ENCODE results near the gene WWOX. TPM values are rescaled to one million over a fixed set of nuclear protein-coding genes. Genes with fewer than 3 reads are reported as not detected.
A peak's percentile ranks its signal among the peaks of the same experiment; 100 is the strongest.

Gene WWOX
- total RNA-seq, 5 donors from 2014 or later (not counting 1 experiment from before 2014, with no cell fraction given): 21.2 to 26.0 (median 22.6) TPM

DNA sequence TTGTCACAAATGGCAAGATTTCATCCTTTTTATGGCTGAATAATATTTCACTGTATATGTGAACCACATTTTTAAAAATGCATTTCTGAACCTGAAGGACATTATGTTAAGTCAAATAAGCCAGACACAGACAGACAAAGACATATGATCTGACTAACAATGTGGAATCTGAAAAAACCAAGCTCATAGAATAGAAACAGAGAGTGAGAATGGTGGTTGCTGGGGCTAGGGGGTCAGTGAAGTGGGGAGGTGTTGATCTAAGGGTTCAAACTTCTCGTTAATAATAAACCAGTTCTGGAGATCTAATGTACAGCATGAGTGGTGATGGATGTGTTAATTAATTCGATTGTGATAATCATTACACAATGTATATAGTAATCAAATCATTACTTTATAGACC lies 475.1 kb downstream of the WWOX start:
- no peak overlapping the region for H3K4me3 Mint-ChIP-seq

DNA sequence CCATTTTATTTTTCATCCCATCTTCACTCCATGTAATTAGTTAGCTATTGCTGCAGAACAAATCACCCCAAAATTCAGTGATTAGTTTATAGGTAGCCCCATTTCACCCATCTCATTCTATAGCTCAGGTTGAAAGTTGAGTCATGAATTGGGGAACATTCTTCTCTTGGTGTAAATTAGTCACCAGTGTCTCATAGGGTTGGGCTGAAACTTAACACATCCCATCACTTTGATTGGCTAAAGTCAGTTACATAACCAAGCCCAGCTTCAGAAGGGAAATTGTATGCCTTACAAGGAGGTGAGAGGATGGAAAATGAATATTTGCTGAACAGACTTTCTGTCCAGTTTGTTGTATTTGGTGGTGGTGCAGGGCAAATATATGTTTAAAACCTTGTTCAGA lies 477.5 kb downstream of the WWOX start:
- Histone ChIP-seq H3K27me3 (replicated peaks in 1 of 2; ENCODE audit: control insufficient read depth in 2 of 2, extremely low read depth in 1 of 2, insufficient read depth in 2 of 2, low read length in 1 of 2) (no peaks in the 10 kb centered on the region), H3K4me3 (ENCODE audit: control insufficient read depth in 1 of 2, extremely low read depth in 1 of 2, low read length in 1 of 2) (no peak overlapping the region), H3K4me1 (ENCODE audit: control insufficient read depth in 1 of 2, extremely low read depth in 1 of 2, insufficient read depth in 2 of 2, low read length in 2 of 2) (no peaks in the 10 kb centered on the region), H3K36me3 (ENCODE audit: control insufficient read depth in 2 of 2, extremely low read depth in 1 of 2, insufficient read depth in 1 of 2, low read length in 1 of 2) (no peaks in the 10 kb centered on the region), H3K27ac (ENCODE audit: low read length) (no peak overlapping the region), H3K9me3 (no peaks in the 10 kb centered on the region)
- H3K9me3 Mint-ChIP-seq: peaks cover 0 to 6% (median 0%) of the 10 kb centered on the region in 3 donors
- CTCF ChIA-PET: no interaction called here
- no peak for DNase-seq
- no peak overlapping the region for H3K27ac Mint-ChIP-seq
- no peaks in the 10 kb centered on the region for H3K36me3 Mint-ChIP-seq
- ATAC-seq (replicated peaks in 1 of 4): no peak
- POLR2A ChIA-PET: no interaction called here
- H3K27me3 Mint-ChIP-seq: no peaks in the 10 kb centered on the region
- peaks cover 0 to 4% (median 0%) of the 10 kb centered on the region in 3 donors for H3K4me1 Mint-ChIP-seq
- H3K4me3 Mint-ChIP-seq: no peak overlapping the region

More for the DNA sequence above, 475.1 kb downstream of the WWOX start:
- DNase-seq: no peak
- H3K27me3 Mint-ChIP-seq: no peaks in the 10 kb centered on the region
- peaks cover 0 to 6% (median 0%) of the 10 kb centered on the region in 3 donors for H3K4me1 Mint-ChIP-seq
- Histone ChIP-seq H3K27me3 (replicated peaks in 1 of 2; ENCODE audit: control insufficient read depth in 2 of 2, extremely low read depth in 1 of 2, insufficient read depth in 2 of 2, low read length in 1 of 2) (no peaks in the 10 kb centered on the region), H3K4me3 (ENCODE audit: control insufficient read depth in 1 of 2, extremely low read depth in 1 of 2, low read length in 1 of 2) (no peak overlapping the region), H3K9me3 (no peaks in the 10 kb centered on the region), H3K4me1 (ENCODE audit: control insufficient read depth in 1 of 2, extremely low read depth in 1 of 2, insufficient read depth in 2 of 2, low read length in 2 of 2) (no peaks in the 10 kb centered on the region), H3K27ac (ENCODE audit: low read length) (no peak overlapping the region), H3K36me3 (ENCODE audit: control insufficient read depth in 2 of 2, extremely low read depth in 1 of 2, insufficient read depth in 1 of 2, low read length in 1 of 2) (no peaks in the 10 kb centered on the region)
- CTCF ChIA-PET: no interaction called here
- no peak overlapping the region for H3K27ac Mint-ChIP-seq
- no peaks in the 10 kb centered on the region for H3K36me3 Mint-ChIP-seq
- no CpG with 5 or more reads among the region's 2 CpGs for WGBS (ENCODE audit: insufficient coverage)
- H3K9me3 Mint-ChIP-seq: peaks cover 0 to 6% (median 0%) of the 10 kb centered on the region in 3 donors
- POLR2A ChIA-PET: interaction anchor here in 1 of 2 donors (0.6 kb wide), 1 partner anchor 13 kb away, joined by 5 read pairs; no protein-coding TSS in a partner anchor
- no peak for ATAC-seq (replicated peaks in 1 of 4)

DNA sequence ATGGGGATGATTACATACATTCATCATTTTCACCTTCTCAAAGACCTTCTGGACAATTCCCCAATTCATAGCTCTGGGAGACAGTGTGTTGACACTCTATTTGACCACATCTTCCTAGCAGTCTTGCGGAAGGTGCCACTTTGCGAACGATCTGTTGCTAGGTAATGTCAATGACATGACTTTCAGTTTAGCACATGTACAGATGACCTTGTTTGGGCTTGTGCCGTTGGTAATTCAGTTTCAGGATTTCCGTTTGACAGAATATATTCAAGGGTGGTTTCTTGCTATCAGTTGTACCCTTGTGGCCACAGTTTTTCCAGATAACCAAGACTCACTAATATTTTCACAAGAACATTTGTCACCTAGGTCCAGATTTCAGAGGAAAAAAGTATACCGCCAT lies 478.2 kb downstream of the WWOX start:
- Histone ChIP-seq H3K4me1 (ENCODE audit: control insufficient read depth in 1 of 2, extremely low read depth in 1 of 2, insufficient read depth in 2 of 2, low read length in 2 of 2) (no peaks in the 10 kb centered on the region), H3K27ac (ENCODE audit: low read length) (peak overlapping the region; percentile 10), H3K27me3 (replicated peaks in 1 of 2; ENCODE audit: control insufficient read depth in 2 of 2, extremely low read depth in 1 of 2, insufficient read depth in 2 of 2, low read length in 1 of 2) (no peaks in the 10 kb centered on the region), H3K4me3 (ENCODE audit: control insufficient read depth in 1 of 2, extremely low read depth in 1 of 2, low read length in 1 of 2) (no peak overlapping the region), H3K9me3 (no peaks in the 10 kb centered on the region), H3K36me3 (ENCODE audit: control insufficient read depth in 2 of 2, extremely low read depth in 1 of 2, insufficient read depth in 1 of 2, low read length in 1 of 2) (no peaks in the 10 kb centered on the region)
- Mint-ChIP-seq H3K27me3 (no peaks in the 10 kb centered on the region), H3K9me3 (peaks cover 0 to 6% (median 0%) of the 10 kb centered on the region in 3 donors), H3K27ac (no peak overlapping the region), H3K4me3 (no peak overlapping the region), H3K4me1 (peaks cover 0 to 4% (median 0%) of the 10 kb centered on the region in 3 donors), H3K36me3 (no peaks in the 10 kb centered on the region)
- WGBS (ENCODE audit: insufficient coverage): 60% methylated on average over 3 of the region's 6 CpGs
- ATAC-seq (replicated peaks in 1 of 4) (no peak), DNase-seq (peak in 1 of 35 experiments; percentile 5)
- ChIA-PET CTCF (no interaction called here), POLR2A (interaction anchor here in 1 of 2 donors (0.6 kb wide), 1 partner anchor 45 kb away, joined by 3 read pairs; no protein-coding TSS in a partner anchor)

DNA sequence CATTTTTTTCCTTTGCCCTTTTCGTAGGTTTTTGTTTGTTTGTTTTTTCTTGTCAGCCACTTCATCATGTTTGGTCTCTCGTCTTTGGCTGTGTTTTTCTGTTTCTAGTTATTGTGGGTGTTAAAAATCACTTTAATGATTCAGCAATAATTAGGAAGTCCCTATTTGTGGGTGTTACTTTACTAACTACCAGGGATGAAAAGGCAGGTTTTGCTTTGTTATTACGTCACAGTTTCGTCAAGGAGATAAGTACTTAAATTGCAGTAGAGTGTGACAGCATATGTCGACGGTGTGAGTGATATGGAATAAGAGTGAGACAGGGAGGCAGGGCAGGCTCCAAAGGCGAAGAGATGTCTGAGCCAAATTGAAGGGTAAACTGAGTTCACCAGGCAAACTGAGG lies 479.6 kb downstream of the WWOX start:
- Mint-ChIP-seq H3K27me3 (no peaks in the 10 kb centered on the region), H3K36me3 (no peaks in the 10 kb centered on the region), H3K4me3 (no peak overlapping the region), H3K9me3 (no peaks in the 10 kb centered on the region), H3K4me1 (peaks cover 0 to 4% (median 0%) of the 10 kb centered on the region in 3 donors), H3K27ac (no peak overlapping the region)
- Histone ChIP-seq H3K36me3 (ENCODE audit: control insufficient read depth in 2 of 2, extremely low read depth in 1 of 2, insufficient read depth in 1 of 2, low read length in 1 of 2) (no peaks in the 10 kb centered on the region), H3K27ac (ENCODE audit: low read length) (no peak overlapping the region), H3K9me3 (no peaks in the 10 kb centered on the region), H3K4me3 (ENCODE audit: control insufficient read depth in 1 of 2, extremely low read depth in 1 of 2, low read length in 1 of 2) (no peak overlapping the region), H3K27me3 (replicated peaks in 1 of 2; ENCODE audit: control insufficient read depth in 2 of 2, extremely low read depth in 1 of 2, insufficient read depth in 2 of 2, low read length in 1 of 2) (no peaks in the 10 kb centered on the region), H3K4me1 (ENCODE audit: control insufficient read depth in 1 of 2, extremely low read depth in 1 of 2, insufficient read depth in 2 of 2, low read length in 2 of 2) (no peaks in the 10 kb centered on the region)
- no peak for DNase-seq
- ChIA-PET POLR2A (no interaction called here), CTCF (no interaction called here)
- 92% methylated on average over 5 of the region's 7 CpGs for whole genome bisulfite sequencing (ENCODE audit: insufficient coverage)
- ATAC-seq (replicated peaks in 1 of 4): no peak

DNA sequence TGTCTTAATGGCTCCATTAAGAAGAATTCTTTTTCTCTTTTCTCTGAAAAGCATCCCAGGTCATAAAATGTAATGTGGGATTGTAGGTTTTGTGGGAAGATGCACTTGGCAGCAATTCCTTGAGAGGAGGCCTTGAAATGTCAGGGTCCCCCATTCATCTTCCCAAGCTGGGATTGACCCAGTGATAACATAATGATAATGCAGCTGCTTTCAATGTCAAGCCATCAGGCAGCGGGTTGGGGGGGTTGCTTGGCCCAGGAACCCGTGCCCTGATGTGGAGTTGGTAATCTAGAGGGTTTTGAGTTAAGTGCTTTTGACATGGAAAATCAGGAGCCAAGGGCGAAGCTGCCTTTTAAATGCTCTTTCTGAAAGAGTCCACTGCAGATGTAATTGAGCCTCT lies 484.0 kb downstream of the WWOX start:
- POLR2A ChIA-PET: no interaction called here
- no peak overlapping the region for H3K4me3 ChIP-seq (ENCODE audit: control insufficient read depth in 1 of 2, extremely low read depth in 1 of 2, low read length in 1 of 2)
- Mint-ChIP-seq H3K4me3 (no peak overlapping the region), H3K27me3 (no peaks in the 10 kb centered on the region), H3K27ac (no peak overlapping the region), H3K36me3 (no peaks in the 10 kb centered on the region), H3K9me3 (no peaks in the 10 kb centered on the region), H3K4me1 (no peaks in the 10 kb centered on the region)
- no peaks in the 10 kb centered on the region for H3K36me3 ChIP-seq (ENCODE audit: control insufficient read depth in 2 of 2, extremely low read depth in 1 of 2, insufficient read depth in 1 of 2, low read length in 1 of 2)
- no peaks in the 10 kb centered on the region for H3K27me3 ChIP-seq (replicated peaks in 1 of 2; ENCODE audit: control insufficient read depth in 2 of 2, extremely low read depth in 1 of 2, insufficient read depth in 2 of 2, low read length in 1 of 2)
- ATAC-seq (replicated peaks in 1 of 4) (no peak), DNase-seq (no peak)
- CTCF ChIA-PET: no interaction called here
- WGBS (ENCODE audit: insufficient coverage): 76% methylated on average over 2 of the region's 3 CpGs
- H3K4me1 ChIP-seq (ENCODE audit: control insufficient read depth in 1 of 2, extremely low read depth in 1 of 2, insufficient read depth in 2 of 2, low read length in 2 of 2): no peaks in the 10 kb centered on the region
- no peak overlapping the region for H3K27ac ChIP-seq (ENCODE audit: low read length)
- no peaks in the 10 kb centered on the region for H3K9me3 ChIP-seq

DNA sequence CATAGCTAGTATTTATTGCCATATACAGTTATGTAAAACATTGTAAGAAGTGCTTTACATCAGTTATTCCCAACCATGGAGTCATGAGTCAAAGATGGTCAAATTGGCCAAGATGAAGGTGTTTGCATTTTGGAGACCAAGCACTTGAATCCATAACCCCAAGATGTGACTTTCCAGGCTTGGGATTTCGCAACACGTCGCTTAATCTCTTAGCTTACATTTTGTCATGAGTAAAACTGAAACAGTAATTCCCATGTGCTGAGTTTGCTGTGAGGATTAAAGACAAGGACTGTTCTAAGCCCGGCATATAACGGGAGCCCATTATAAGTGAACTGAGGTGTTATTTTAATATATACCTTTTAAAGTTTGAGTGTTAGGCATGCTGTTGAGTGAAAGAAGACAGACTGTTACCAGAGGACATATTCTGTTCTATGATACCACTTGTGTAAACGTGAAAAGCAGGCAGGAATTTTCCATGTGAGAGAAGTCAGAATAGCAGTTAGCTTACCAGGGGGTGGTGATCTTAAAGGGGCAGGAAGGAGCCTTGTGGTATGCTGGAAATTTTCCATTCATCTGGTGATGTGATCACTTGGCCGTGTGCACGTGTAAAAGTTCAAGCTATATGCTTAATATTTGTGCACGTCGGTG lies 484.9 kb downstream of the WWOX start:
- Mint-ChIP-seq H3K27ac (no peak overlapping the region), H3K4me1 (no peaks in the 10 kb centered on the region), H3K27me3 (no peaks in the 10 kb centered on the region), H3K9me3 (no peaks in the 10 kb centered on the region), H3K4me3 (no peak overlapping the region), H3K36me3 (no peaks in the 10 kb centered on the region)
- ATAC-seq (replicated peaks in 1 of 4) (no peak), DNase-seq (no peak)
- no peaks in the 10 kb centered on the region for H3K27me3 ChIP-seq (replicated peaks in 1 of 2; ENCODE audit: control insufficient read depth in 2 of 2, extremely low read depth in 1 of 2, insufficient read depth in 2 of 2, low read length in 1 of 2)
- no peaks in the 10 kb centered on the region for H3K4me1 ChIP-seq (ENCODE audit: control insufficient read depth in 1 of 2, extremely low read depth in 1 of 2, insufficient read depth in 2 of 2, low read length in 2 of 2)
- ChIA-PET POLR2A (no interaction called here), CTCF (no interaction called here)
- 75% methylated on average over 3 of the region's 10 CpGs for WGBS (ENCODE audit: insufficient coverage)
- no peak overlapping the region for H3K4me3 ChIP-seq (ENCODE audit: control insufficient read depth in 1 of 2, extremely low read depth in 1 of 2, low read length in 1 of 2)
- H3K27ac ChIP-seq (ENCODE audit: low read length): no peak overlapping the region
- H3K9me3 ChIP-seq: no peaks in the 10 kb centered on the region
- H3K36me3 ChIP-seq (ENCODE audit: control insufficient read depth in 2 of 2, extremely low read depth in 1 of 2, insufficient read depth in 1 of 2, low read length in 1 of 2): no peaks in the 10 kb centered on the region

DNA sequence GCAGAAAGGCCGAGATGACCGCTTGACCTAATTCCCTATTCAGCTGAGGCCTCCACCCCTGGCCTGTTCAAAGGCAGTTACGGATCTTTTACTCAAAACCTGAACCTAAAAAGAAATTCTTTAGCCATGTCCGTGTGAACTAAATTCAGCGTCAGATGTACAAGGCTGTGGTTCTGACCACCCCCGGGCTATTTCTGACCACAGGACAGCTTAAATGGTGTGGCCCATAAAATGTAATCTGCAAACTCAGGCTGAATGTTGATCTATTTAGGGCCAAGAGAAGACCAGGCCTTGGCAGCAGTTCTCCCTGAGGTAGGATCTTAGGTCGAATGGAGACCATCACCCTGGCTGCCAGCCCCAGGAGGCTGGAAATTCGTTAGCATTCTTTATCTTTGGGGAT lies 485.5 kb downstream of the WWOX start:
- Mint-ChIP-seq H3K27ac (no peak overlapping the region), H3K36me3 (no peaks in the 10 kb centered on the region), H3K4me3 (no peak overlapping the region), H3K27me3 (no peaks in the 10 kb centered on the region), H3K9me3 (no peaks in the 10 kb centered on the region), H3K4me1 (no peaks in the 10 kb centered on the region)
- no peaks in the 10 kb centered on the region for H3K9me3 ChIP-seq
- WGBS (ENCODE audit: insufficient coverage): 97% methylated on average over 5 of the region's 8 CpGs
- H3K27me3 ChIP-seq (replicated peaks in 1 of 2; ENCODE audit: control insufficient read depth in 2 of 2, extremely low read depth in 1 of 2, insufficient read depth in 2 of 2, low read length in 1 of 2): no peaks in the 10 kb centered on the region
- H3K36me3 ChIP-seq (ENCODE audit: control insufficient read depth in 2 of 2, extremely low read depth in 1 of 2, insufficient read depth in 1 of 2, low read length in 1 of 2): no peaks in the 10 kb centered on the region
- ChIA-PET POLR2A (no interaction called here), CTCF (no interaction called here)
- no peak for ATAC-seq (replicated peaks in 1 of 4)
- no peaks in the 10 kb centered on the region for H3K4me1 ChIP-seq (ENCODE audit: control insufficient read depth in 1 of 2, extremely low read depth in 1 of 2, insufficient read depth in 2 of 2, low read length in 2 of 2)
- DNase-seq: no peak
- H3K4me3 ChIP-seq (ENCODE audit: control insufficient read depth in 1 of 2, extremely low read depth in 1 of 2, low read length in 1 of 2): no peak overlapping the region
- no peak overlapping the region for H3K27ac ChIP-seq (ENCODE audit: low read length)
